HG02623 (cell line): ENCODE measurements around the gene RAPGEF1.

Experiments used
- ATAC-seq: cut with Tn5 transposase; IDR thresholded peaks from one replicate; pipeline ENCODE4 v1.9.1; 2021; ENCODE audit warnings: moderate library complexity; ENCODE audit not compliant: unreplicated experiment

The RAPGEF1 gene

GRCh38 chr9:131610231-131610761 lies 129.6 kb downstream of the RAPGEF1 start:
- no peak for ATAC-seq

- no peak for ATAC-seq
Observed at GRCh38 chr9:131609099-131609830, 130.6 kb downstream of the RAPGEF1 start.

GRCh38 chr9:131608493-131609037 lies 131.3 kb downstream of the RAPGEF1 start:
- ATAC-seq: no peak

- ATAC-seq: no peak
Observed at GRCh38 chr9:131607591-131607990, 132.3 kb downstream of the RAPGEF1 start.

GRCh38 chr9:131606896-131607567 lies 132.8 kb downstream of the RAPGEF1 start:
- no peak for ATAC-seq

GRCh38 chr9:131605770-131606590 lies 133.9 kb downstream of the RAPGEF1 start:
- ATAC-seq: no peak

GRCh38 chr9:131603711-131604439 lies 136.0 kb downstream of the RAPGEF1 start:
- no peak for ATAC-seq

- no peak for ATAC-seq
Observed at GRCh38 chr9:131603199-131603598, 136.7 kb downstream of the RAPGEF1 start.

GRCh38 chr9:131601683-131602181 lies 138.1 kb downstream of the RAPGEF1 start:
- ATAC-seq: no peak

- no peak for ATAC-seq
Observed at GRCh38 chr9:131598121-131598520, 141.8 kb downstream of the RAPGEF1 start.

GRCh38 chr9:131597246-131597645 lies 142.6 kb downstream of the RAPGEF1 start:
- no peak for ATAC-seq

GRCh38 chr9:131596430-131596743 lies 143.5 kb downstream of the RAPGEF1 start:
- no peak for ATAC-seq

GRCh38 chr9:131595696-131596429 lies 144.0 kb downstream of the RAPGEF1 start:
- ATAC-seq: no peak

- no peak for ATAC-seq
Observed at GRCh38 chr9:131594906-131595665, 144.8 kb downstream of the RAPGEF1 start.

- no peak for ATAC-seq
Observed at GRCh38 chr9:131593936-131594665, 145.8 kb downstream of the RAPGEF1 start.

- ATAC-seq: no peak
Observed at GRCh38 chr9:131593091-131593820, 146.6 kb downstream of the RAPGEF1 start.

- no peak for ATAC-seq
Observed at GRCh38 chr9:131591845-131592208, 148.0 kb downstream of the RAPGEF1 start.
